ENCODE measurements around the gene ZNF80.

ZNF80 gene

DNA sequence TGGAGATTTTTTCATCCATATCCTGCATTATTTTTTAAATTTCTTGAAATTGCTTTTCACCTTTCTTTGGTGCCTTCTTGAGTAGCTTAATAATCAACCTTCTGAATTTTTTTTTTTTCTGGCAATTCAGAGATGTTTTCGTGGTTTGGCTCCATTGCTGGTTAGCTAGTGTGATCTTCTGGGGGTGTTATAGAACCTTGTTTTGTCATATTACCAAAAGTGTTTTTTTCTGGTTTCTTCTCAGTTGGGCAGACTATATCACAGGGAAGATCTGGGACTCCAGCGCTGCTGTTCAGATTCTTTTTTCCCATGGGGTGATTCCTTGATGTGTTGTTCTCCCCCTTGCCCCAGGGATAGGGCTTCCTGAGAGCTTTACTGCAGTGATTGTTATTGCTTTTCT is 32.6 kb upstream of the ZNF80 start:
- TF ChIP-seq, protein P1, sequence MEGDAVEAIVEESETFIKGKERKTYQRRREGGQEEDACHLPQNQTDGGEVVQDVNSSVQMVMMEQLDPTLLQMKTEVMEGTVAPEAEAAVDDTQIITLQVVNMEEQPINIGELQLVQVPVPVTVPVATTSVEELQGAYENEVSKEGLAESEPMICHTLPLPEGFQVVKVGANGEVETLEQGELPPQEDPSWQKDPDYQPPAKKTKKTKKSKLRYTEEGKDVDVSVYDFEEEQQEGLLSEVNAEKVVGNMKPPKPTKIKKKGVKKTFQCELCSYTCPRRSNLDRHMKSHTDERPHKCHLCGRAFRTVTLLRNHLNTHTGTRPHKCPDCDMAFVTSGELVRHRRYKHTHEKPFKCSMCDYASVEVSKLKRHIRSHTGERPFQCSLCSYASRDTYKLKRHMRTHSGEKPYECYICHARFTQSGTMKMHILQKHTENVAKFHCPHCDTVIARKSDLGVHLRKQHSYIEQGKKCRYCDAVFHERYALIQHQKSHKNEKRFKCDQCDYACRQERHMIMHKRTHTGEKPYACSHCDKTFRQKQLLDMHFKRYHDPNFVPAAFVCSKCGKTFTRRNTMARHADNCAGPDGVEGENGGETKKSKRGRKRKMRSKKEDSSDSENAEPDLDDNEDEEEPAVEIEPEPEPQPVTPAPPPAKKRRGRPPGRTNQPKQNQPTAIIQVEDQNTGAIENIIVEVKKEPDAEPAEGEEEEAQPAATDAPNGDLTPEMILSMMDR (IDR thresholded peaks at IDR 0.05; ENCODE audit: insufficient read depth, low read length, poor library complexity, severe bottlenecking), result no peak
- no peak overlapping the region for H3K4me3 ChIP-seq (replicated peaks; ENCODE audit: low read depth, low read length)
- no peaks in the 10 kb centered on the region for H3K36me3 ChIP-seq (ENCODE audit: control insufficient read depth, insufficient read depth, low read length)
- DNase-seq (ENCODE audit: extremely low read depth, insufficient read length), result no peak
- H3K27me3 ChIP-seq (replicated peaks; ENCODE audit: control insufficient read depth, insufficient read depth, low read length), result no peaks in the 10 kb centered on the region

DNA sequence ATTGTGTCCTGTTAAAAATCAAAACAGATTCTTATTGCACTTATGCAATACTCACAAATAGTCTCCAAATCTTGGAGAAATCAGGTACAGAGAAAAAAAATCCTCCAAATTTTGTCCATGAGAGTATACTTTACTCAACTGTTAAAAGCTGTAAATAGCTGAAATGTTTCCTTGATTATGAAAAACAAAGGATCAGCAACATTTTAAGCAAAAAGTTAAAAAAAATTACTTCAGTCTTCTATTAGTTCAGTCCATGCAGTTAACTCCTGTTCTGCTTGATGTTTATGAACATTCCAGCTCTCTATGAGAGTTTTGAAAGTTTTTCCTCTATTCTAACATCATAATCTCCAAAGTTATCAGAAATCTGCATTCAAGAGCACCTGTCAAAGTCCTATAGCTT is 22.8 kb upstream of the ZNF80 start:
- TF ChIP-seq, protein P1 (IDR thresholded peaks at IDR 0.05; ENCODE audit: insufficient read depth, low read length, poor library complexity, severe bottlenecking), result no peak
- DNase-seq (ENCODE audit: extremely low read depth, insufficient read length), result no peak
- H3K27me3 ChIP-seq (replicated peaks; ENCODE audit: control insufficient read depth, insufficient read depth, low read length), result no peaks in the 10 kb centered on the region
- no peaks in the 10 kb centered on the region for H3K36me3 ChIP-seq (ENCODE audit: control insufficient read depth, insufficient read depth, low read length)
- H3K4me3 ChIP-seq (replicated peaks; ENCODE audit: low read depth, low read length), result no peak overlapping the region

DNA sequence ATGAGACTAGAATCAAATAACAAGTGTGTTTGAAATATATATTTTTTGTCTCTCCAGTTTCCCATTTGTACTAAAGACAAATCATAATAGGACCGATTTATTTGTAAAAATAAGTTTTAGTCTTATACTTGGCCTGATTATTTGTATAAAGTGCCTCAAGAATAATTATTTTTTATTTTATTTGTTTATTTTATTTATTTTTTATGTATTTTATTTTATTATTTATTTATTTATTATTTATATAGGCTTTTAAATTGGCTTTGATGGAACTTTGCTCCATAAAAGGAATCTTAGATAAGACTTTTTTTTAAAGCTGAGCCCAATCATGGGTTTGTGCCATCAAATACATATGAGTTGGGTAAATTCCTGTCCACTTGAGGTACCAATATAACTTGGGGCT is 22.2 kb upstream of the ZNF80 start:
- TF ChIP-seq, protein P1 (IDR thresholded peaks at IDR 0.05; ENCODE audit: insufficient read depth, low read length, poor library complexity, severe bottlenecking), result no peak
- Histone ChIP-seq H3K36me3 (ENCODE audit: control insufficient read depth, insufficient read depth, low read length) (no peaks in the 10 kb centered on the region), H3K4me3 (replicated peaks; ENCODE audit: low read depth, low read length) (no peak overlapping the region), H3K27me3 (replicated peaks; ENCODE audit: control insufficient read depth, insufficient read depth, low read length) (no peaks in the 10 kb centered on the region)
- no peak for DNase-seq (ENCODE audit: extremely low read depth, insufficient read length)

DNA sequence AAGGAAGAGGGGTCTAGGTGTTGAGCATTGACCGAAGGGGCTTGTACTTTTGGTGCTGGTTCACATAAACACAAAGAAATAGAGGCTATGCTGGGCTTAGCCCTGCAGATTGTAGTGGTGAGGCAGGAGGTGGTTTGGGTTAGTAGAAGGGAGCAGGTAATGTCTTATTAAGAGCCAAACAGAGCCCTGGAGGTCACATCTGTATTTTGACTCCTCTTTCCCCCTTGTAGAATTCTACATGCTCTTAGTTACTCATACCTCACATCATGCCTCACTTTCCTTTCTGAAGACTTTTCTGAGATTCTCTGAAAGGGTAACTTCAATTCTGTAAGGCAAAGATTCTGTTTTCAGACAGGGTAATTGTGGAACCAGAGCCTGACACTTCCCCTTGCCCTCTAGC is 16.1 kb upstream of the ZNF80 start:
- Histone ChIP-seq H3K4me3 (replicated peaks; ENCODE audit: low read depth, low read length) (no peak overlapping the region), H3K27me3 (replicated peaks; ENCODE audit: control insufficient read depth, insufficient read depth, low read length) (no peaks in the 10 kb centered on the region), H3K36me3 (ENCODE audit: control insufficient read depth, insufficient read depth, low read length) (no peaks in the 10 kb centered on the region)
- TF ChIP-seq, protein P1 (IDR thresholded peaks at IDR 0.05; ENCODE audit: insufficient read depth, low read length, poor library complexity, severe bottlenecking), result no peak
- DNase-seq (ENCODE audit: extremely low read depth, insufficient read length), result no peak

DNA sequence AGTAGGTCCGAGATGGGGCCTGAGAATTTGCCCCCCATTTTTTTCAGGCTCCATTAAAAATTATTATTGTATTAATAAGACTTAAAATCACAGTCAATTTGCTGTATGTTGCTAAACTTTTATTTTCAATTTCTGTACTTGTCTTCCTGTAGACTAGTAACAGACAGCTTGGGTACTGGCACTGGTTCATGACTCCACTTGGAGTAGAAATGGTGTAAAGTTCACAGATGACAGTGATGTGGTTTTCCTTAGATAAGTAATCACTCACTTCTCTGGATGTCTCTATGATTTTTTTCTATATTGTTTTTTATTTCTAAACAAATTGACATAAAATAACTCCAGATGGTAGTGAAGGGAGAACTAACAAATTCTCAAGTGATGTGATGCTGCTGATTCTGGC is 15.6 kb upstream of the ZNF80 start:
- DNase-seq (ENCODE audit: extremely low read depth, insufficient read length), result no peak
- no peak overlapping the region for H3K4me3 ChIP-seq (replicated peaks; ENCODE audit: low read depth, low read length)
- TF ChIP-seq, protein P1 (IDR thresholded peaks at IDR 0.05; ENCODE audit: insufficient read depth, low read length, poor library complexity, severe bottlenecking), result no peak
- H3K27me3 ChIP-seq (replicated peaks; ENCODE audit: control insufficient read depth, insufficient read depth, low read length), result no peaks in the 10 kb centered on the region
- no peaks in the 10 kb centered on the region for H3K36me3 ChIP-seq (ENCODE audit: control insufficient read depth, insufficient read depth, low read length)

DNA sequence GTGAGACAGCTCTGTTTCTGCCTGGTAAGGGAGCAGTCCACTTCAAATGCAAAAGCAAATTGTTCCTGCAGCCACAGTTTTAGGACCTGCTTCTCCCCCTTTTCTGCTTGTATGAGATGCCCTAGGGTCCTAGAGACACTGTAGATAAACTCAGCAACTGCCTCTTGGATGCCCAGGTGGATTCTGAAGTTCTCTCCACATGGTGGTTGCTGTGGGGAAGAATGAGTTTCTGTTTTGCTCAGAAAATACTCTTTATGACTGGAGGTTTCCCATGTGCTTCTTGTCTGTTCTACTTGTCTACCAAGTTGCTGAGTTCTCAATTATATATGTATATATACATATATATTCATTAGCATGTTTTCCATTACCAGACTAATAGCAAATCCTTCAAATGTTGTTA is 5.6 kb upstream of the ZNF80 start:
- Histone ChIP-seq H3K27me3 (replicated peaks; ENCODE audit: control insufficient read depth, insufficient read depth, low read length) (no peaks in the 10 kb centered on the region), H3K4me3 (replicated peaks; ENCODE audit: low read depth, low read length) (no peak overlapping the region), H3K36me3 (ENCODE audit: control insufficient read depth, insufficient read depth, low read length) (no peaks in the 10 kb centered on the region)
- DNase-seq (ENCODE audit: extremely low read depth, insufficient read length), result peak; percentile 33
- TF ChIP-seq, protein P1 (IDR thresholded peaks at IDR 0.05; ENCODE audit: insufficient read depth, low read length, poor library complexity, severe bottlenecking), result no peak
